GM06990 (cell line): ENCODE measurements around the gene TOM1L2.
A peak's percentile ranks its signal among the peaks of the same experiment; 100 is the strongest.

Experiments
- DNase-seq: peaks from one replicate; pipeline ENCODE4 v3.0.0-alpha.2; 2011; ENCODE audit not compliant: insufficient read length; ENCODE audit errors: extremely low read depth
- H3K27me3 ChIP-seq: replicated peaks from 2 replicates; pipeline ENCODE4 v1.6.0; 2011; ENCODE audit warnings: low read length; ENCODE audit not compliant: control insufficient read depth, insufficient read depth
- H3K36me3 ChIP-seq: 2 replicates; pipeline ENCODE4 v1.5.1; 2011; ENCODE audit warnings: low read length; ENCODE audit not compliant: control insufficient read depth, insufficient read depth
- H3K4me3 ChIP-seq: replicated peaks from 2 replicates; pipeline ENCODE4 v1.5.1; 2011; ENCODE audit warnings: low read depth, mild to moderate bottlenecking, control low read depth, low read length
- TF ChIP-seq, protein P1 (sequence below): IDR thresholded peaks from 2 replicates; pipeline ENCODE4 v1.5.1; 2011; ENCODE audit warnings: low read length, control low read depth, mild to moderate bottlenecking, inconsistent platforms; ENCODE audit not compliant: insufficient read depth, poor library complexity, severe bottlenecking

TOM1L2 gene

DNA sequence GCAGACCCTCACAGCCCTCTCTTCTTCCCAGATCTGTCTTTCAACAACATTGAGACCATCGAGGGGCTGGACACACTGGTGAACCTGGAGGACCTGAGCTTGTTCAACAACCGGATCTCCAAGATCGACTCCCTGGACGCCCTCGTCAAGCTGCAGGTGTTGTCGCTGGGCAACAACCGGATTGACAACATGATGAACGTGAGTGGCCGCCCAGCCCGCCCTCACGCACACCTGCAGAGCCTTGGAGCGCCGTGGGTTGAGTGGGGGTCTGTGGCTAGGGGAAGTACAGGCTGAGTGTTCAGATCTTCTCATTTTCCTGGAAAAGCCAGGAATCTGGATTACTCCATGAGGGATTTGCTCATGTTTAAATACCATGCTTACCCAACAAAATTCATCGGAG, 15.7 kb upstream of the TOM1L2 start:
- TF ChIP-seq, protein P1, sequence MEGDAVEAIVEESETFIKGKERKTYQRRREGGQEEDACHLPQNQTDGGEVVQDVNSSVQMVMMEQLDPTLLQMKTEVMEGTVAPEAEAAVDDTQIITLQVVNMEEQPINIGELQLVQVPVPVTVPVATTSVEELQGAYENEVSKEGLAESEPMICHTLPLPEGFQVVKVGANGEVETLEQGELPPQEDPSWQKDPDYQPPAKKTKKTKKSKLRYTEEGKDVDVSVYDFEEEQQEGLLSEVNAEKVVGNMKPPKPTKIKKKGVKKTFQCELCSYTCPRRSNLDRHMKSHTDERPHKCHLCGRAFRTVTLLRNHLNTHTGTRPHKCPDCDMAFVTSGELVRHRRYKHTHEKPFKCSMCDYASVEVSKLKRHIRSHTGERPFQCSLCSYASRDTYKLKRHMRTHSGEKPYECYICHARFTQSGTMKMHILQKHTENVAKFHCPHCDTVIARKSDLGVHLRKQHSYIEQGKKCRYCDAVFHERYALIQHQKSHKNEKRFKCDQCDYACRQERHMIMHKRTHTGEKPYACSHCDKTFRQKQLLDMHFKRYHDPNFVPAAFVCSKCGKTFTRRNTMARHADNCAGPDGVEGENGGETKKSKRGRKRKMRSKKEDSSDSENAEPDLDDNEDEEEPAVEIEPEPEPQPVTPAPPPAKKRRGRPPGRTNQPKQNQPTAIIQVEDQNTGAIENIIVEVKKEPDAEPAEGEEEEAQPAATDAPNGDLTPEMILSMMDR = no peak
- no peaks in the 10 kb centered on the region for H3K36me3 ChIP-seq
- no peaks in the 10 kb centered on the region for H3K27me3 ChIP-seq
- no peak for DNase-seq
- no peak overlapping the region for H3K4me3 ChIP-seq

DNA sequence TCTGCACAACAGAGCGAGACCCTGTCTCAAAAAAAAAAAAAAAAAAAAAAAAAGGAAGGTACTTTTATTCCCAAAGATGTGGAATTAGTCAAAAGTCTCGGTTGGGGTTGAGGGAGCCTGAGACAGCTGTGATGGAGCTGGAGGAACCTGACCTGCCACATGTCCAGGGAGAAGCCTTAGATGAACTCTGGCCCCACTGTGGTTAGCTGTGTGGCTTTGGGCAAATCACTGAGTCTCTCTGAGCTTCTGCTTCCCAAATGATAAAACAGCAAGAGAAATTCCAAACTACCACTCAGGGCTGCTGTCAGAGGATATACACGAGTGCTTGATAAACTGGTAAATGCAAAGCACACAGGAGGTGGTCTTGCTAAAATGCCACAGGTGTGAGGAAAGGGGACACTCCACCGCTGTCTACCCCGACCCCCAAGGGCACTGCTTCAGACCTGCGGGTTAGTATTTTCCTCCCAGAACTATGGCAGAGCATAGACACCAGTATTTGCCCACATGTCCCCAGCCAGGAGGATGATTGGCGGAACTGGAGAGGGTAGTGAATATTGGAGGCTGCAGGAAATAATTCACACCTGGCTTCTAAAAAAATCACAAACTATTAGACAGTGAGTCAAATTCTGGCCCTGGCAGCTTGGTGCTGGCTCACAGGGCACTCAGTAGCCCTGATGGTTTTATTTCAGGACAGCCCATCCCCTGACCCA, 15.1 kb upstream of the TOM1L2 start:
- TF ChIP-seq, protein P1 = no peak
- DNase-seq = no peak
- no peaks in the 10 kb centered on the region for H3K36me3 ChIP-seq
- H3K27me3 ChIP-seq = no peaks in the 10 kb centered on the region
- H3K4me3 ChIP-seq = no peak overlapping the region

DNA sequence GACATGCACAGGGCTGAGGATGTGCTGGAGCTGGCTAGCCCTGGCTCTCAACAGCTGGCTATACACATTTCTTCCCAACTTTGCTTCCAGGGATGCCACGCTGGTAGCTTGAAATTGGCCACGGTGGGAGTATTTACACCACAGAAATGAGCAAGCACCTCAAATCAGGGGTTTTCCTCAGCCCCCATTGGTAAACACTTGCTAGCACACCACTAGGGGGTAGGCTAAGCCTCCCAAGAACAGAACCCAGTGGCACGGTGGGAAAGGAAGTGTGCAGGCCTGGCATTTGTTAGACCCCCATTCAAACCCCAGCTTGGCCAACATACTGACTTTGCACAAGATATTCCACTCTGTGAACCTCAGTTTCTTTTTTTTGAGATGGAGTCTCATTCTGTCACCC, 13.4 kb upstream of the TOM1L2 start:
- Histone ChIP-seq H3K4me3 (no peak overlapping the region), H3K27me3 (no peaks in the 10 kb centered on the region), H3K36me3 (no peaks in the 10 kb centered on the region)
- TF ChIP-seq, protein P1 = peak; percentile 60
- DNase-seq = no peak

DNA sequence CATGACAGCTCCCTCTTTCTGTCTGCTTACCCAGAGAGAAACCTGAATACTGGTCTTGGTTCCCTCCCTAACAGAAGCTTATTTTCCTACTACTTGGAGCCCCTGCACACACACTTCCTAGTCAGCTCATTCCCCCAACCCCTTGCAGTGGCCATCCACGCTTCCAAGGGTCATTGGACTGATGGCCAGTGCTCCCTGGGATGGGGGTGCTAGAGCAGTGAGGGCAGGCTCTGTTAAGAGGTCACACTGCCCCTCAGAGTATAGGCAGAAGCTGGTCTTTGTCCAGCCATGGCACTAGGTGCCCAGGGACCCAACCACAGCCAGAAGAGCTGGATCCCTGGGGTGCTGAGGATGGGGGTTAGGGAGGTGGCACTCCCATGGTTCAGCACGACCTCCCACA, 13.0 kb upstream of the TOM1L2 start:
- DNase-seq = no peak
- H3K36me3 ChIP-seq = no peaks in the 10 kb centered on the region
- H3K4me3 ChIP-seq = no peak overlapping the region
- H3K27me3 ChIP-seq = no peaks in the 10 kb centered on the region
- TF ChIP-seq, protein P1 = no peak

DNA sequence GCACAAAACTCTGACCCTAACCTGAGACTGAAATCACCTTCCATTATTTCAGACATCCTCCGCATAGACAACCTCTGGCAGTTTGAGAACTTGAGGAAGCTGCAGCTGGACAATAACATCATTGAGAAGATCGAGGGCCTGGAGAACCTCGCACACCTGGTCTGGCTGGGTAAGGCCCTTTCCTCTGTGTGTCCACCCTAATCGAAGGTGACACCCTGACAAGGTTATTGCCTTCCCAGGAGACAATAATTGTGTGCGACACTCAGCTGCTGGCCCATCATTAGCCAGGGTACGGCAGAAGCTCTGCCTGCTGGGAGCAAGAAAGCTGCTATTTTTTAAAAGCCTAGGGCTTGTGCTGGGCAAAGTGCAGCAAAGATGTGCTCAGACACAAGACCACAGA, 11.6 kb upstream of the TOM1L2 start:
- TF ChIP-seq, protein P1 = no peak
- no peak overlapping the region for H3K4me3 ChIP-seq
- DNase-seq = no peak

DNA sequence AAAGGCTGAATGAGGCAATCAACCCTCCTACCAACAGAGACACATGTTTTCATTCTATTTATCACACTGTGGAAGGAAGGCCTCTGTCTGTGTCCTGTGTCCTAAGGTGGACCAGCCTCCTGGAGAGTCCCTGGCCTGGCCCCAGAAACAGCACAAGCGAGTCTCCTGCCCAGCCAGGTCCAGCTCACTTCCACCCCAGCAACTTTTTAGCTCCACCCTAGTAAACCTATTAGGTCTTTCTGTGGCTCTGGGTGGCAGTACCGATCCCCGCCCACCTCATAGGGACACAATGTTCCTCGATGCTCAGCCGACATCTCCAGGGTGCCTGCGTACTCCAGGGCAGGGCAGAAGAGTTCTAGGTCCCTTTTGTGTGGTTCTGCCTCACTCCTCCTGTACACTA, 11.2 kb upstream of the TOM1L2 start:
- no peak for DNase-seq
- Histone ChIP-seq H3K27me3 (no peaks in the 10 kb centered on the region), H3K4me3 (no peak overlapping the region), H3K36me3 (no peaks in the 10 kb centered on the region)
- TF ChIP-seq, protein P1 = no peak

More for the DNA sequence above, 11.6 kb upstream of the TOM1L2 start:
- H3K27me3 ChIP-seq = no peaks in the 10 kb centered on the region
- no peaks in the 10 kb centered on the region for H3K36me3 ChIP-seq
